DND-41 (cell line): ENCODE data around the gene PLD3.

Source experiments
- CTCF ChIP-seq: IDR thresholded peaks from 2 replicates; pipeline ENCODE4 v1.5.1; 2012; ENCODE audit warnings: borderline replicate concordance, low read length, moderate library complexity, mild to moderate bottlenecking; ENCODE audit not compliant: poor library complexity, severe bottlenecking; ENCODE audit errors: extremely low read depth
- EZH2 ChIP-seq: IDR thresholded peaks from 3 replicates; pipeline ENCODE4 v1.6.1; 2012; ENCODE audit warnings: borderline replicate concordance, low read depth, mild to moderate bottlenecking, moderate library complexity, low read length, inconsistent platforms; ENCODE audit not compliant: severe bottlenecking

GRCh38 chr19:40407714-40408597 is 59.5 kb downstream of the PLD3 start:
- TF ChIP-seq CTCF = no peak
- no peak for TF ChIP-seq EZH2
